COLO829 (cell line): ENCODE data around the gene RPS6KA4.
"Not testable (repeated sequence)": the region's sequence is repeated elsewhere in the genome, so short reads cannot be mapped to it uniquely, and the experiment has no call there.

Source experiments
- DNase-seq: peaks from one replicate; pipeline ENCODE4 v3.0.0; 2012; ENCODE audit warnings: low spot score

The RPS6KA4 gene

GRCh38 chr11:64387916-64388315 lies 29.0 kb downstream of the RPS6KA4 start:
- no peak for DNase-seq

- DNase-seq, result no peak
Observed at GRCh38 chr11:64388894-64389293, 29.9 kb downstream of the RPS6KA4 start.

- DNase-seq, result no peak
Observed at GRCh38 chr11:64389851-64390250, 30.9 kb downstream of the RPS6KA4 start.

GRCh38 chr11:64390558-64390957 lies 31.6 kb downstream of the RPS6KA4 start:
- no peak for DNase-seq

- DNase-seq, result no peak
Observed at GRCh38 chr11:64391839-64392238, 32.9 kb downstream of the RPS6KA4 start.

- DNase-seq, result no peak
Observed at GRCh38 chr11:64395545-64396078, 36.6 kb downstream of the RPS6KA4 start.

- no peak for DNase-seq
Observed at GRCh38 chr11:64396079-64396591, 37.2 kb downstream of the RPS6KA4 start.

GRCh38 chr11:64400102-64400501 lies 41.1 kb downstream of the RPS6KA4 start:
- no peak for DNase-seq

- no peak for DNase-seq
Observed at GRCh38 chr11:64400667-64401066, 41.7 kb downstream of the RPS6KA4 start.

- DNase-seq, result no peak
Observed at GRCh38 chr11:64401775-64402174, 42.8 kb downstream of the RPS6KA4 start.

- DNase-seq, result no peak
Observed at GRCh38 chr11:64403106-64403505, 44.1 kb downstream of the RPS6KA4 start.

GRCh38 chr11:64406221-64406946 lies 47.4 kb downstream of the RPS6KA4 start:
- DNase-seq, result no peak

GRCh38 chr11:64407221-64407620 lies 48.3 kb downstream of the RPS6KA4 start:
- no peak for DNase-seq

- DNase-seq, result no peak
Observed at GRCh38 chr11:64407630-64408029, 48.7 kb downstream of the RPS6KA4 start.

- no peak for DNase-seq
Observed at GRCh38 chr11:64409278-64409677, 50.3 kb downstream of the RPS6KA4 start.

GRCh38 chr11:64409707-64410403 lies 50.9 kb downstream of the RPS6KA4 start:
- DNase-seq, result no peak

- DNase-seq, result no peak
Observed at GRCh38 chr11:64410404-64410734, 51.4 kb downstream of the RPS6KA4 start.

- no peak for DNase-seq
Observed at GRCh38 chr11:64413417-64413816, 54.5 kb downstream of the RPS6KA4 start.

GRCh38 chr11:64415286-64415685 lies 56.3 kb downstream of the RPS6KA4 start:
- DNase-seq, result no peak

- DNase-seq, result no peak
Observed at GRCh38 chr11:64415996-64416728, 57.2 kb downstream of the RPS6KA4 start.

- not testable (repeated sequence) for DNase-seq
Observed at GRCh38 chr11:64418233-64418632, 59.3 kb downstream of the RPS6KA4 start.

GRCh38 chr11:64419257-64419790 lies 60.4 kb downstream of the RPS6KA4 start:
- no peak for DNase-seq
